PC-9 (cell line): ENCODE data around the gene WDR13. TPM values are rescaled to one million over a fixed set of nuclear protein-coding genes. Genes with fewer than 3 reads are reported as not detected.

Experiments used
- BruUV-seq: library from RNA; stranded (reverse); fragments of 400-500 nt; replicated peaks from 2 replicates; lab custom pipeline; 2021; lab: Mats Ljungman, UMichigan
- CTCF ChIA-PET: fragments of 300-600 bp; sonication (Branson Sonifier 250); formaldehyde crosslinking; loops from one replicate; lab custom pipeline; 2022; ENCODE audit warnings: antibody characterized with exemption; lab: Charles Lee
- POLR2A ChIA-PET: fragments of 300-600 bp; sonication (Branson Sonifier 250); formaldehyde crosslinking; loops from one replicate; lab custom pipeline; 2022; ENCODE audit warnings: antibody characterized with exemption; ENCODE audit not compliant: unreplicated experiment; lab: Charles Lee
- DNase-seq, 2 experiments: peaks; one replicate each; pipeline versions ENCODE4 v3.0.0 to v3.0.0-alpha.2; 2015 to 2022; ENCODE audit warnings: mixed read lengths in 1 of 2
- H2AFZ ChIP-seq: fragments of 200-600 bp; sonication (generic); 2 replicates; pipeline ENCODE4 v1.8.1; 2017; ENCODE audit warnings: antibody characterized with exemption
- H3F3A ChIP-seq: fragments of 200-600 bp; sonication (generic); 2 replicates; pipeline ENCODE4 v1.8.1; 2017; ENCODE audit warnings: antibody characterized with exemption, mild to moderate bottlenecking, low read depth; ENCODE audit not compliant: insufficient read depth
- H3K27ac ChIP-seq: fragments of 200-600 bp; sonication (generic); 2 replicates; pipeline ENCODE4 v1.6.1; 2016; ENCODE audit warnings: mixed run types
- H3K27me3 ChIP-seq: fragments of 200-600 bp; sonication (generic); 2 replicates; pipeline ENCODE4 v1.6.1; 2016; ENCODE audit warnings: low read depth, mixed run types; ENCODE audit not compliant: insufficient read depth
- H3K36me3 ChIP-seq: fragments of 200-600 bp; sonication (generic); 2 replicates; pipeline ENCODE4 v1.6.1; 2016; ENCODE audit warnings: low read depth, mixed run types
- H3K4me1 ChIP-seq: fragments of 200-600 bp; sonication (generic); replicated peaks from 2 replicates; pipeline ENCODE4 v1.6.1; 2016; ENCODE audit warnings: mixed run types; ENCODE audit not compliant: insufficient read depth
- H3K4me2 ChIP-seq: fragments of 200-600 bp; sonication (generic); 2 replicates; pipeline ENCODE4 v1.6.1; 2017; ENCODE audit warnings: mixed run types
- H3K4me3 ChIP-seq: fragments of 200-600 bp; sonication (generic); 2 replicates; pipeline ENCODE4 v1.6.1; 2016; ENCODE audit warnings: mixed run types
- H3K79me2 ChIP-seq: fragments of 200-600 bp; sonication (generic); 2 replicates; pipeline ENCODE4 v1.6.1; 2017; ENCODE audit warnings: low read depth, mixed run types
- H3K9me2 ChIP-seq: fragments of 200-600 bp; sonication (generic); 2 replicates; pipeline ENCODE4 v1.8.1; 2017; ENCODE audit warnings: mild to moderate bottlenecking; ENCODE audit not compliant: insufficient read depth
- H3K9me3 ChIP-seq: fragments of 200-600 bp; sonication (generic); 2 replicates; pipeline ENCODE4 v1.8.1; 2016; ENCODE audit warnings: low read depth; ENCODE audit not compliant: insufficient read depth
- H4K20me1 ChIP-seq: fragments of 200-600 bp; sonication (generic); 2 replicates; pipeline ENCODE4 v1.8.1; 2017; ENCODE audit not compliant: insufficient read depth
- CTCF ChIP-seq: fragments of 200-600 bp; sonication (generic); conservative IDR thresholded peaks from 2 replicates; pipeline ENCODE4 v1.6.1; 2017; ENCODE audit warnings: mixed run types, antibody characterized with exemption, mild to moderate bottlenecking, moderate library complexity
- EZH2 ChIP-seq: fragments of 200-600 bp; sonication (generic); IDR thresholded peaks from 2 replicates; pipeline ENCODE4 v1.8.0; 2017; ENCODE audit warnings: antibody characterized with exemption, low read depth
- intact Hi-C: fragments of 100-400 bp; cut with micrococcal nuclease; formaldehyde crosslinking; loops from one replicate; pipeline ENCODE4 v1.10.0; 2022; ENCODE audit not compliant: unreplicated experiment
- total RNA-seq: library from RNA; stranded (reverse); gene quantifications from 2 replicates; pipeline ENCODE4 v1.2.3, GENCODE V29; 2021

Gene WDR13
- total RNA-seq, 1 experiment from 2014 or later, result 28.6 TPM

- Histone ChIP-seq H3K27me3 (no peaks in the 10 kb centered on the region), H3F3A (no peaks in the 10 kb centered on the region), H4K20me1 (no peaks in the 10 kb centered on the region), H2AFZ (no peak overlapping the region), H3K9me3 (no peaks in the 10 kb centered on the region), H3K4me1 (no peaks in the 10 kb centered on the region), H3K4me2 (no peak overlapping the region), H3K27ac (no peak overlapping the region), H3K4me3 (no peak overlapping the region), H3K9me2 (no peaks in the 10 kb centered on the region), H3K36me3 (no peaks in the 10 kb centered on the region), H3K79me2 (no peaks in the 10 kb centered on the region)
- ChIA-PET POLR2A (no interaction called here), CTCF (no interaction called here)
- BruUV-seq, result no TSS peak
- no peak for DNase-seq
- TF ChIP-seq EZH2, result no peak
- TF ChIP-seq CTCF, result no peak
- intact Hi-C loops, result no loop called here
Observed at GRCh38 chrX:48632207-48632606, 34.9 kb downstream of the WDR13 start.

- H3K79me2 ChIP-seq, result no peaks in the 10 kb centered on the region
- DNase-seq, result no peak
- no peaks in the 10 kb centered on the region for H3K27me3 ChIP-seq
- ChIA-PET CTCF (no interaction called here), POLR2A (no interaction called here)
- no peak overlapping the region for H3K4me3 ChIP-seq
- no TSS peak for BruUV-seq
- no peaks in the 10 kb centered on the region for H3K9me3 ChIP-seq
- H4K20me1 ChIP-seq, result no peaks in the 10 kb centered on the region
- intact Hi-C loops, result no loop called here
- no peaks in the 10 kb centered on the region for H3K9me2 ChIP-seq
- no peak overlapping the region for H3K27ac ChIP-seq
- no peaks in the 10 kb centered on the region for H3F3A ChIP-seq
- H3K4me1 ChIP-seq, result no peaks in the 10 kb centered on the region
- TF ChIP-seq EZH2 (no peak), CTCF (no peak)
- no peak overlapping the region for H3K4me2 ChIP-seq
- H2AFZ ChIP-seq, result no peak overlapping the region
- H3K36me3 ChIP-seq, result no peaks in the 10 kb centered on the region
Observed at GRCh38 chrX:48636301-48636700, 39.0 kb downstream of the WDR13 start.

GRCh38 chrX:48636776-48637175 is 39.5 kb downstream of the WDR13 start:
- Histone ChIP-seq H3K9me2 (no peaks in the 10 kb centered on the region), H2AFZ (no peak overlapping the region), H3F3A (no peaks in the 10 kb centered on the region), H3K4me3 (no peak overlapping the region), H3K36me3 (no peaks in the 10 kb centered on the region), H3K27me3 (no peaks in the 10 kb centered on the region), H3K79me2 (no peaks in the 10 kb centered on the region), H3K9me3 (no peaks in the 10 kb centered on the region), H3K4me1 (no peaks in the 10 kb centered on the region), H3K27ac (no peak overlapping the region), H4K20me1 (no peaks in the 10 kb centered on the region), H3K4me2 (no peak overlapping the region)
- no peak for DNase-seq
- no TSS peak for BruUV-seq
- CTCF ChIA-PET, result no interaction called here
- intact Hi-C loops, result no loop called here
- no peak for TF ChIP-seq CTCF
- TF ChIP-seq EZH2, result no peak
- POLR2A ChIA-PET, result no interaction called here
